WERI-Rb-1 (cell line): Measurements from ENCODE around the gene WSCD2.

ENCODE experiments used
- DNase-seq: peaks from one replicate; pipeline ENCODE4 v3.0.0-alpha.2; 2020
- H3K27ac ChIP-seq: fragments of 250-450 bp; sonication (Bioruptor Pico); 2 replicates; pipeline ENCODE4 v1.5.1; 2020; ENCODE audit warnings: mild to moderate bottlenecking, moderate library complexity
- H3K27me3 ChIP-seq: fragments of 250-450 bp; sonication (Bioruptor Pico); 2 replicates; pipeline ENCODE4 v1.5.1; 2021; ENCODE audit warnings: mild to moderate bottlenecking, low read depth, moderate library complexity; ENCODE audit not compliant: insufficient read depth, severe bottlenecking
- H3K36me3 ChIP-seq: fragments of 250-450 bp; sonication (Bioruptor Pico); 2 replicates; pipeline ENCODE4 v1.5.1; 2020; ENCODE audit warnings: mild to moderate bottlenecking, moderate library complexity
- H3K4me3 ChIP-seq: 2 replicates; pipeline ENCODE4 v1.5.1; 2011; ENCODE audit warnings: low read depth, mild to moderate bottlenecking, control low read depth, low read length
- H3K9me3 ChIP-seq: fragments of 250-450 bp; sonication (Bioruptor Pico); 2 replicates; pipeline ENCODE4 v1.5.1; 2021; ENCODE audit warnings: mild to moderate bottlenecking, moderate library complexity; ENCODE audit not compliant: severe bottlenecking
- CTCF ChIP-seq: IDR thresholded peaks from 2 replicates; pipeline ENCODE4 v1.5.1; 2011; ENCODE audit warnings: low read depth, mild to moderate bottlenecking, control low read depth, inconsistent platforms, low read length

The WSCD2 gene

GRCh38 chr12:108289350-108290161 lies 160.5 kb downstream of the WSCD2 start:
- TF ChIP-seq CTCF, result no peak
- DNase-seq, result no peak
- no peak overlapping the region for H3K27ac ChIP-seq

GRCh38 chr12:108295641-108296040 lies 166.6 kb downstream of the WSCD2 start:
- H3K27me3 ChIP-seq, result peaks cover 45% of the 10 kb centered on the region

More at GRCh38 chr12:108289350-108290161, 160.5 kb downstream of the WSCD2 start:
- Histone ChIP-seq H3K36me3 (no peaks in the 10 kb centered on the region), H3K4me3 (no peak overlapping the region), H3K9me3 (no peaks in the 10 kb centered on the region), H3K27me3 (peaks cover 67% of the 10 kb centered on the region)

GRCh38 chr12:108296945-108297344 lies 167.9 kb downstream of the WSCD2 start:
- TF ChIP-seq CTCF, result no peak
- Histone ChIP-seq H3K27me3 (peaks cover 35% of the 10 kb centered on the region), H3K4me3 (no peak overlapping the region), H3K9me3 (no peaks in the 10 kb centered on the region), H3K36me3 (no peaks in the 10 kb centered on the region), H3K27ac (no peak overlapping the region)
- DNase-seq, result no peak

More at GRCh38 chr12:108295641-108296040, 166.6 kb downstream of the WSCD2 start:
- Histone ChIP-seq H3K4me3 (no peak overlapping the region), H3K36me3 (no peaks in the 10 kb centered on the region), H3K27ac (no peak overlapping the region), H3K9me3 (no peaks in the 10 kb centered on the region)
- TF ChIP-seq CTCF, result no peak
- DNase-seq, result no peak

GRCh38 chr12:108297424-108297823 lies 168.3 kb downstream of the WSCD2 start:
- no peak for DNase-seq
- Histone ChIP-seq H3K36me3 (no peaks in the 10 kb centered on the region), H3K27ac (no peak overlapping the region), H3K4me3 (no peak overlapping the region), H3K9me3 (no peaks in the 10 kb centered on the region), H3K27me3 (peaks cover 32% of the 10 kb centered on the region)
- no peak for TF ChIP-seq CTCF

- Histone ChIP-seq H3K27ac (no peak overlapping the region), H3K27me3 (peaks cover 25% of the 10 kb centered on the region), H3K36me3 (no peaks in the 10 kb centered on the region), H3K4me3 (no peak overlapping the region), H3K9me3 (no peaks in the 10 kb centered on the region)
- no peak for TF ChIP-seq CTCF
- no peak for DNase-seq
Measured at GRCh38 chr12:108297895-108298760, 169.0 kb downstream of the WSCD2 start.
